ENCODE measurements around the gene LMF1. TPM values are rescaled to one million over a fixed set of nuclear protein-coding genes. Genes with fewer than 3 reads are reported as not detected.
"Not testable (repeated sequence)": the region's sequence is repeated elsewhere in the genome, so short reads cannot be mapped to it uniquely, and the experiment has no call there.

LMF1 gene
- total RNA-seq, 2 donors from 2014 or later, result 11.9 to 12.0 TPM

GRCh38 chr16:892536-893255, 78.1 kb downstream of the LMF1 start:
- intact Hi-C loops (cut with DNase I), result no loop called here
- no peak for ATAC-seq
- no peak for DNase-seq

DNA sequence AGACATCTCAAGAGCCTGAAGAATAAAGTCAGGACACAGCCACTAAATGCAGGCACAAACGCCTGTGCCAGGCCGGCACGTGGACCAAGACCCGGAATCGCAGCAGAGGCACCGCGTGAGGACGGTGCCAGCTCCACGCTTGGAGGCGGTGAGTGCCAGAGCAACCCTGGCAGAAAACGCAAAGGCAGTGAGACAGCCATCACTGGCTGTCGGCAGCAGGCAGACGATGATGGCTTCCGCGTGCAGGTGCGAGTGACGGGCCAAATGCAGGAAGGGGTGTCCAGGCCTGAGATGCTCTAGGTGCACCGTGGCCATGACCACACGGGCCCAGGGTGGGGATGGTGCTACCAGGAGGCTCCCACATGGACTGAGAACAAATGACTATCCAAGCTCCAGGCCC, 78.8 kb downstream of the LMF1 start:
- intact Hi-C loops (cut with DNase I), result no loop called here
- no peak for DNase-seq
- no peak for ATAC-seq

DNA sequence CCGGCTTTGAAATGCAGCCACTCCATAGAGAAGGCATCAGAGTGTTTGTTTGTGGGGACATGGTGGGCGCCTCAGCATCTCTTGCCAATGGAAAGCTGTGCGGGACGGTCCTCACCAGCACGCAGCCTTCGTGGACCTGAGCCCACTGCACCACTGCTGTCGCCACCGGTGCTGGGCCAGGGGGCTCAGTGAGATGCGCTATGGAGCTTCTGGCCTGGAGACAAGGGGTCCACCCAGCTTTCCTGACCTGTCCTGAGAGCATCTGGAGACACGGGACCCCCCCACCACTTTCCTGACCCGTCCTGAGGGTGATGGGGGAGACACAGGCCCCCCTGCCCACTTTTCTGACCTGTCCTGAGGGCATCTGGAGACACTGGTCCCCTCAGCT, 79.4 kb downstream of the LMF1 start:
- DNase-seq (no peak), ATAC-seq (no peak)
- intact Hi-C loops (cut with DNase I), result no loop called here

- no peak for ATAC-seq
- no peak for DNase-seq
- intact Hi-C loops (cut with DNase I), result no loop called here
Measured at GRCh38 chr16:890716-891352, 80.0 kb downstream of the LMF1 start.

- DNase-seq (no peak), ATAC-seq (peak; percentile 22 to 33)
- intact Hi-C loops (cut with DNase I), result no loop called here
Measured at GRCh38 chr16:890217-890616, 80.6 kb downstream of the LMF1 start.

DNA sequence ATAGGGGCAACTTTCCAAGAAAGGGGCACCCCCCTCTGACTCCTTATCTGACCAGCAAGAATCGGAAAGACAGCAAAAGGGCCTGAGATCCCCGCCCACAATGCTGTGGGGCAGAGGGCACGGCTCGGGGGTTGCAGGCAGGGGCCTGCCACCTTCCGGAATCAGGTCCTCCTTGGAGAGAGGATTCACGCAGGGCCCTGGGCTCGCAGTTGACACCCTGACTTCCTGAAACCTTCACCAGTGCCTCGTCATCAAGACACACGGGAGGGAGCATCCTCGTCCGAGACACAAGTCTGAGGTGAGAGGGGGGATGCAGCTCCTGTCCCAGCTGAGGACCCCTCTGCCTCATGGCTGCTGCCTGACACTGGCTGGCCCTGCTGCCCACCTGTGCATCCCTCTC, 81.2 kb downstream of the LMF1 start:
- peak; percentile 15 for DNase-seq
- intact Hi-C loops (cut with DNase I), result no loop called here
- no peak for ATAC-seq

- DNase-seq, result peak; percentile 10
- intact Hi-C loops (cut with DNase I), result no loop called here
- ATAC-seq, result no peak
Measured at GRCh38 chr16:888901-889570, 81.7 kb downstream of the LMF1 start.

- intact Hi-C loops (cut with DNase I); ATAC-seq: not testable (repeated sequence)
- DNase-seq, result peak; percentile 11
Measured at GRCh38 chr16:888456-888855, 82.3 kb downstream of the LMF1 start.

DNA sequence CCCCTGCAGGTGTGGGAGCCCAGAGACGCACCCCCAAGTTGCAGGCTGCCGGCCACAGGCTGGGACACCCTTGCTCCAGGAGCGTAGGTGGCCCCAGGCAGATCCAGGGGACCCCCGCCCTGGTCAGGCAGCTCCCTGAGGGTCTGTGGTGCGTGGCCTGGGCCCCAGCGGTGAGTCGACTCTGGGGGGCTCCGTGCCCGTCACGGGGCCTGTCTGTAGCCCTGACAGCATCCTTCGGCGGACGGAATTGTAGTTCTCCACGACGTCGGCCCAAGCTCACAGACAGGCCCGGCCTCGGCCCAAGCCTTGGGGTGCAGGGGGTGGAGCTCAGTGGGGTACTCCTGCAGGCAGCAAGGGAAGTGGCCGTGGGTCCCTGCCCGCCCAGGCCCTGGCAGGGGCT, 82.9 kb downstream of the LMF1 start:
- ATAC-seq, result no peak

GRCh38 chr16:886802-887731, 83.7 kb downstream of the LMF1 start:
- intact Hi-C loops (cut with DNase I), result no loop called here
- peak; percentile 16 for DNase-seq
- ATAC-seq, result peak; percentile 12 to 39

More for the DNA sequence above, 82.9 kb downstream of the LMF1 start:
- intact Hi-C loops (cut with DNase I), result no loop called here
- DNase-seq, result peak; percentile 16

DNA sequence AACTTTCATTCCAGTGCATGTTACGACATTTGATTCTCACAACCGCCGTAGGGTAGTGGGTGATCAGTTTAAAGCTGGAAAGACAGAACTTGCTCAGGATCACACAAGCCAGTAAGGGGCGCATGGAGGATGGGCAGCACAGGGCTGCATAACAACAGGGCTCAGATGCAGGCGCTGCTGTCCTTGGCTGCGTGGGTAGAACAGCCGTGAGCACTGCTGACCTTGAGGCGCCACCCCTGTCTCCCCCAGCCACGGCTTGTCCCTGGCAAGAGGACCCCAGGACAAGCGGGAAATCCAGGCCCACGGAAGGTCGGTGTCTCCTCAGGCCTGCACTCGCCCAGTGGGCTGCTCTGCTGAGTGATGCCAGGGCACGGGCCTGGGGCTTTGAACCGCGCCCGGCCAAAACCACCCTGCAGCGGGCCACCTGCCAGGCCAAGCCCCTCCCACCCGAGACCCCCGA, 84.7 kb downstream of the LMF1 start:
- intact Hi-C loops (cut with DNase I), result no loop called here
- DNase-seq (no peak), ATAC-seq (peak; percentile 21 to 25)

- intact Hi-C loops (cut with DNase I), result no loop called here
- DNase-seq (no peak), ATAC-seq (no peak)
Measured at GRCh38 chr16:885391-885790, 85.4 kb downstream of the LMF1 start.

GRCh38 chr16:884232-884631, 86.6 kb downstream of the LMF1 start:
- no peak for DNase-seq
- intact Hi-C loops (cut with DNase I), result no loop called here
- no peak for ATAC-seq

GRCh38 chr16:883781-884180, 87.0 kb downstream of the LMF1 start:
- intact Hi-C loops (cut with DNase I), result no loop called here
- DNase-seq (no peak), ATAC-seq (no peak)

- no peak for ATAC-seq
- intact Hi-C loops (cut with DNase I), result no loop called here
- no peak for DNase-seq
Measured at GRCh38 chr16:883340-883739, 87.4 kb downstream of the LMF1 start.

DNA sequence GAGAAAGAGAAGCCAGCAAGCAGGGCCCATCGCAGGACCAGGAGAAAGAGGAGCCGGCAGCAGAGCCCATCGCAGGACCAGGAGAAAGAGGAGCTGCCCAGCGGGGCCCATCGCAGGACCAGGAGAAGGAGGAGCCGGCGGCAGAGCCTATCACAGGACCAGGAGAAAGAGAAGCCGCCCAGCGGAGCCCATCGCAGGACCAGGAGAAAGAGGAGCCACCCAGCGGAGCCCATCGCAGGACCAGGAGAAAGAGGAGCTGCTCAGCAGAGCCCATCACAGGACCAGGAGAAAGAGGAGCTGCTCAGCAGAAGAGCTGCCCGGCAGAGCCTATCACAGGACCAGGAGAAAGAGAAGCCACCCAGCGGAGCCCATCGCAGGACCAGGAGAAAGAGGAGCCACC, 88.1 kb downstream of the LMF1 start:
- not testable (repeated sequence) for ATAC-seq

GRCh38 chr16:882256-882655, 88.5 kb downstream of the LMF1 start:
- intact Hi-C loops (cut with DNase I), result no loop called here
- ATAC-seq (no peak), DNase-seq (no peak)

More for the DNA sequence above, 88.1 kb downstream of the LMF1 start:
- intact Hi-C loops (cut with DNase I); DNase-seq: not testable (repeated sequence)

DNA sequence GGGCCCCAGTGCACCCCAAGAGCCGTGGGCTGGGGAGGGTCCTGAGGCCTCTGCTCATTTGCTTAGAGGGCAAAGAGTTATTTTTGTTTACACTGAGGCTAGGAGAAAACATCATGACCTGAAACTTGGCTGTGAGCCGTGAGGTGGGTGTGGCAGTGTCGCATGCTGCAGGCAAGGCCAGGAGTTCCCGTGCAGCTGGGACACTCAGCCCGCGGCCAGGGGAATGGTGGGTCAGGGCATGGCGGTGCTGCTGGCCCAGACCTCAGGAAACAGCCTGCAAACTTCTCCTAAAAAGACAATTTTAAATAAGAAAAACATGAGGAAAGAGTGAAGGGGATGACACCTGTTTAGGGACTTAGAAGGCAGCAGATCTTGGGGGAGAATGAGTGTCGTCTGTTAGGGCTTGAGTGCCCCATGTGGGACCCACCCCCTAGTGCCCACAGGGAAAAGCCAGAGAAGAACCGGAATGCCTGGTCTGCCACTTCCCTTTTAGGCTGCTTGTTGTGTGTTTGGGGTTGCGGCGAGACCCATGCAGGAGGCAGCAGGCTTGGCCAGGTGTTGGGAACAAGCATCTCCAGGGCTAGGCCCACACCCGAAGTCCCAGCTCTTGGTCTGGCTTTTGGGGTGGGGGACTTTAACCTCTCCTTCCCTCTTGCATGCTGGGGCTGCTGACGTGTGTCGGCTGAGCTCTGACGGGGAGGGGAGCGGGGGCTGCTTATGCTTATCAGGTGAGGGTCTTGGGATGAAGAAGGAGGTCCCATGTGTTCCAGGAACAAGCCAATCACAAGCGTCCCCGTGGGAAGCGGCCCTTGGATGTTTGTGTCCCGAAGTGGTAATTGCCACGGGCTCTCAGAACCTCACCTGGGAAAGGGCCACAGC, 89.3 kb downstream of the LMF1 start:
- DNase-seq (no peak), ATAC-seq (no peak)
- intact Hi-C loops (cut with DNase I), result no loop called here

Data from left cardiac atrium (tissue), 4 donors.